GM12878 (cell line): ENCODE data around the gene CNOT11. TPM values are rescaled to one million over a fixed set of nuclear protein-coding genes. Genes with fewer than 3 reads are reported as not detected.

Source experiments
- ATAC-seq: fragments of 200-7000 bp; cut with Tn5 transposase; 3 replicates; pipeline ENCODE4 v1.9.1; 2020; ENCODE audit warnings: mild to moderate bottlenecking, moderate library complexity
- BruUV-seq: library from RNA; stranded (reverse); fragments of 400-500 nt; replicated peaks from 2 replicates; lab custom pipeline; 2021; lab: Mats Ljungman, UMichigan
- CTCF ChIA-PET: fragments of 300-600 bp; sonication (Branson Sonifier 250); formaldehyde crosslinking; extraction: SDS; loops from one replicate; lab custom pipeline; 2021; ENCODE audit warnings: inconsistent platforms; lab: Yijun Ruan, JAX
- POLR2A ChIA-PET: fragments of 350-600 bp; formaldehyde crosslinking; extraction: SDS; loops from one replicate; lab custom pipeline; 2021; ENCODE audit warnings: inconsistent platforms; lab: Charles Lee
- RAD21 ChIA-PET: fragments of 300-600 bp; sonication (Branson Sonifier 250); formaldehyde crosslinking; loops from one replicate; lab custom pipeline; 2023; ENCODE audit warnings: antibody characterized with exemption; ENCODE audit not compliant: unreplicated experiment; lab: Charles Lee
- SMC1A ChIA-PET: fragments of 300-600 bp; sonication (Branson Sonifier 250); formaldehyde crosslinking; loops from one replicate; lab custom pipeline; 2023; ENCODE audit not compliant: unreplicated experiment, uncharacterized antibody; lab: Charles Lee
- DNase-seq: peaks from one replicate; pipeline ENCODE4 v3.0.0-alpha.2; 2011; ENCODE audit warnings: low read depth, low spot score
- FAIRE-seq: peaks from 3 replicates; lab custom pipeline; 2011; peaks lifted over from hg19 to GRCh38; lab: Jason Lieb, UNC
- H2AFZ ChIP-seq: 2 replicates; pipeline ENCODE4 v1.6.0; 2011; ENCODE audit warnings: low read depth, low read length, control low read depth; ENCODE audit not compliant: control insufficient read depth
- H3K27ac ChIP-seq: 2 replicates; pipeline ENCODE4 v1.5.1; 2011; ENCODE audit warnings: control low read depth; ENCODE audit not compliant: control insufficient read depth, insufficient read depth
- H3K27me3 ChIP-seq, 2 experiments: replicated peaks in 1 of 2; 2 replicates each; pipeline versions ENCODE4 v1.6.0 to v1.6.1; 2011; ENCODE audit warnings: low read length in 1 of 2; ENCODE audit not compliant: control insufficient read depth in 2 of 2, insufficient read depth in 2 of 2
- H3K36me3 ChIP-seq, 2 experiments: 2 replicates each; pipeline ENCODE4 v1.5.1; 2011; ENCODE audit warnings: low read length in 1 of 2; ENCODE audit not compliant: control insufficient read depth in 2 of 2, insufficient read depth in 2 of 2
- H3K4me1 ChIP-seq: 2 replicates; pipeline ENCODE4 v1.6.1; 2011; ENCODE audit warnings: mild to moderate bottlenecking, low read length, moderate library complexity, mixed read lengths; ENCODE audit not compliant: control insufficient read depth, insufficient read depth
- H3K4me2 ChIP-seq: 2 replicates; pipeline ENCODE4 v1.6.0; 2011; ENCODE audit warnings: control low read depth; ENCODE audit not compliant: control insufficient read depth, insufficient read depth
- H3K4me3 ChIP-seq: fragments of 200-600 bp; sonication (generic); 2 replicates; pipeline ENCODE4 v1.5.1; 2016
- H3K79me2 ChIP-seq: 2 replicates; pipeline ENCODE4 v1.6.0; 2011; ENCODE audit warnings: low read length; ENCODE audit not compliant: control insufficient read depth, insufficient read depth
- H3K9ac ChIP-seq: 2 replicates; pipeline ENCODE4 v1.8.0; 2011; ENCODE audit warnings: low read length, control low read depth, mixed read lengths; ENCODE audit not compliant: control insufficient read depth, insufficient read depth
- H3K9me3 ChIP-seq: replicated peaks from 3 replicates; pipeline ENCODE4 v1.5.1; 2011; ENCODE audit warnings: mild to moderate bottlenecking, low read length; ENCODE audit not compliant: control insufficient read depth, insufficient read depth
- H4K20me1 ChIP-seq: 2 replicates; pipeline ENCODE4 v1.6.0; 2011; ENCODE audit not compliant: control insufficient read depth, insufficient read depth
- CHD1 ChIP-seq: IDR thresholded peaks from 2 replicates; pipeline ENCODE4 v1.6.1; 2012; ENCODE audit warnings: low read depth, low read length, improper control_type of control experiment
- CHD2 ChIP-seq: IDR thresholded peaks from 2 replicates; pipeline ENCODE4 v1.6.1; 2011; ENCODE audit warnings: low read depth, low read length, improper control_type of control experiment, borderline replicate concordance
- MEF2A ChIP-seq: IDR thresholded peaks from 2 replicates; pipeline ENCODE4 v1.6.1; 2011; ENCODE audit warnings: low read depth, mild to moderate bottlenecking, low read length, moderate library complexity; ENCODE audit not compliant: insufficient read depth
- MTA2 ChIP-seq: fragments of 450-650 bp; IDR thresholded peaks from 2 replicates; pipeline ENCODE4 v1.6.1; 2016; ENCODE audit warnings: low read depth, mild to moderate bottlenecking, moderate library complexity
- NR2C2 ChIP-seq: IDR thresholded peaks from 2 replicates; pipeline ENCODE4 v1.6.1; 2011; ENCODE audit warnings: borderline replicate concordance, low read depth; ENCODE audit not compliant: control insufficient read depth, insufficient read length
- PAX5 ChIP-seq: IDR thresholded peaks from 2 replicates; pipeline ENCODE4 v1.6.1; 2011; ENCODE audit warnings: low read depth, low read length, borderline replicate concordance
- PKNOX1 ChIP-seq: fragments of 450-650 bp; IDR thresholded peaks from 2 replicates; pipeline ENCODE4 v1.6.1; 2016; ENCODE audit warnings: mild to moderate bottlenecking
- PML ChIP-seq: IDR thresholded peaks from 2 replicates; pipeline ENCODE4 v1.6.1; 2012; ENCODE audit warnings: low read length, inconsistent platforms
- POLR2AphosphoS2 ChIP-seq: IDR thresholded peaks from 2 replicates; pipeline ENCODE4 v1.6.1; 2011; ENCODE audit warnings: low read depth, mild to moderate bottlenecking, low read length, improper control_type of control experiment, moderate library complexity
- RBBP5 ChIP-seq: fragments of 200-600 bp; sonication (generic); conservative IDR thresholded peaks from 2 replicates; pipeline ENCODE4 v1.6.1; 2016
- RFX5 ChIP-seq: IDR thresholded peaks from 2 replicates; pipeline ENCODE4 v1.6.1; 2011; ENCODE audit warnings: low read depth, low read length, improper control_type of control experiment
- SIN3A ChIP-seq: IDR thresholded peaks from 2 replicates; pipeline ENCODE4 v1.6.1; 2012; ENCODE audit warnings: low read depth, low read length, improper control_type of control experiment
- SKIL ChIP-seq: fragments of 450-650 bp; IDR thresholded peaks from 2 replicates; pipeline ENCODE4 v1.6.1; 2017; ENCODE audit warnings: mild to moderate bottlenecking, low read depth, inconsistent platforms; ENCODE audit not compliant: poor library complexity, severe bottlenecking
- SMAD1 ChIP-seq: fragments of 450-650 bp; IDR thresholded peaks from 2 replicates; pipeline ENCODE4 v1.6.1; 2018; ENCODE audit warnings: mild to moderate bottlenecking, low read depth; ENCODE audit not compliant: partially characterized antibody
- SUPT20H ChIP-seq: IDR thresholded peaks from 2 replicates; pipeline ENCODE4 v1.6.1; 2011; ENCODE audit warnings: low read depth, mild to moderate bottlenecking, low read length, moderate library complexity, borderline replicate concordance; ENCODE audit not compliant: control insufficient read depth
- TAF1 ChIP-seq: IDR thresholded peaks from 2 replicates; pipeline ENCODE4 v1.6.1; 2011; ENCODE audit warnings: mild to moderate bottlenecking, low read depth, low read length, borderline replicate concordance
- TCF7 ChIP-seq: IDR thresholded peaks from 2 replicates; pipeline ENCODE4 v1.6.1; 2014; ENCODE audit warnings: antibody characterized with exemption, borderline replicate concordance
- WGBS: methylation state at CpG from one replicate; pipeline ENCODE4 v1.1.6; 2016; ENCODE audit warnings: low lambda C conversion rate; ENCODE audit not compliant: insufficient replicate concordance, insufficient coverage; ENCODE audit errors: missing lambda C conversion rate; 5-methylcytosine and 5-hydroxymethylcytosine counted together
- in situ Hi-C: fragments of 300-500 bp; cut with MboI; formaldehyde crosslinking; loops from 9 replicates; pipeline ENCODE4 v1.14.3; 2018; ENCODE audit warnings: mixed read lengths
- intact Hi-C: fragments of 100-400 bp; cut with micrococcal nuclease; formaldehyde crosslinking; loops from one replicate; pipeline ENCODE4 v1.14.2; 2022; ENCODE audit not compliant: unreplicated experiment
- polyA plus RNA-seq, 11 experiments: library from polyadenylated mRNA; depleted of rRNA in 4 of 11; unstranded in 6 of 11; stranded (reverse) in 5 of 11; fragments of >200 nt; fragmentation: Nextera tagmentation in 4 of 11; fragmentation: Illumina TruSeq in 1 of 11; extraction: Ambion mirVana in 4 of 11; extraction: Trizol in 1 of 11; gene quantifications; 1 replicate in 1 of 11; 2 replicates in 10 of 11; pipeline versions ENCODE4 v1.2.1 to v1.2.3, GENCODE V29; 2011 to 2016; ENCODE audit warnings: inconsistent platforms in 2 of 11, missing spikeins in 2 of 11, low read depth in 1 of 11
- total RNA-seq, 4 experiments: library from RNA; depleted of rRNA in 3 of 4; stranded (reverse); fragments of >200 nt in 3 of 4; fragmentation: Illumina TruSeq in 1 of 4; extraction: Trizol in 1 of 4; gene quantifications; 2 replicates each; pipeline versions ENCODE4 v1.2.1 to v1.2.3, GENCODE V29; 2013 to 2021

CNOT11 gene
- total and polyA plus RNA-seq, 10 of the 15 experiments (the other 5 are each of a cell fraction or from before 2014, with no cell fraction given) = 10.8 to 111 (median 50.5) TPM

GRCh38 chr2:101231937-101232730 lies 20.6 kb upstream of the CNOT11 start:
- Histone ChIP-seq H3K9me3 (peaks cover 2% of the 10 kb centered on the region; the same call in 1 of the 3 replicates), H3K27me3 (no peaks in the 10 kb centered on the region), H3K79me2 (no peaks in the 10 kb centered on the region), H4K20me1 (no peaks in the 10 kb centered on the region), H3K9ac (no peak overlapping the region), H3K27ac (no peak overlapping the region), H3K36me3 (no peaks in the 10 kb centered on the region), H3K4me3 (no peak overlapping the region), H3K4me2 (no peak overlapping the region), H2AFZ (no peak overlapping the region), H3K4me1 (no peaks in the 10 kb centered on the region)
- ChIA-PET POLR2A (interaction anchor here (0.5 kb wide), 1 partner anchor 29 kb away, joined by 3 read pairs; no protein-coding TSS in a partner anchor), SMC1A (interaction anchor here (0.8 to 1.4 kb wide), 3 partner anchors 9 to 20 kb away, joined by 3 read pairs; no protein-coding TSS in a partner anchor), RAD21 (interaction anchor here (1.1 kb wide), 1 partner anchor 26 kb away, joined by 3 read pairs; no protein-coding TSS in a partner anchor), CTCF (interaction anchor here (0.7 to 1.3 kb wide), 5 partner anchors 18 to 593 kb away, joined by 3 to 4 read pairs (median 3); no protein-coding TSS in a partner anchor)
- DNase-seq (no peak), ATAC-seq (no peak), FAIRE-seq (no peak)
- intact Hi-C loops = no loop called here
- no TSS peak for BruUV-seq
- in situ Hi-C loops = no loop called here
- WGBS = 62% methylated on average over 6 of the region's 6 CpGs
- TF ChIP-seq RFX5 (no peak), PKNOX1 (no peak), MTA2 (no peak), SMAD1 (no peak), PML (no peak), PAX5 (no peak), RBBP5 (no peak), TAF1 (no peak), TCF7 (no peak), POLR2AphosphoS2 (no peak), SUPT20H (no peak), NR2C2 (no peak), CHD2 (no peak), SKIL (no peak), CHD1 (no peak), SIN3A (no peak), MEF2A (no peak)
